HepG2 (cell line): ENCODE results near the gene TEX19. TPM values are rescaled to one million over a fixed set of nuclear protein-coding genes. Genes with fewer than 3 reads are reported as not detected.

Experiments
- GFI1 ChIP-seq: sonication (generic); formaldehyde crosslinking; IDR thresholded peaks from 2 replicates; pipeline ENCODE4 v1.5.0; 2020; ENCODE audit warnings: missing genetic modification reagents, mild to moderate bottlenecking, borderline replicate concordance
- HNF4A ChIP-seq: sonication (generic); formaldehyde crosslinking; IDR thresholded peaks from 2 replicates; pipeline ENCODE4 v1.4.0; 2020; ENCODE audit warnings: missing genetic modification reagents
- MIER3 ChIP-seq: IDR thresholded peaks from 2 replicates; pipeline ENCODE4 v1.6.1; 2016; ENCODE audit warnings: missing compliant biosample characterization, borderline replicate concordance
- NFKBIZ ChIP-seq: IDR thresholded peaks from 2 replicates; pipeline ENCODE4 v1.6.1; 2018; ENCODE audit warnings: missing genetic modification reagents, missing compliant biosample characterization
- NR2C2 ChIP-seq: sonication (generic); formaldehyde crosslinking; IDR thresholded peaks from 2 replicates; pipeline ENCODE4 v1.4.0; 2020; ENCODE audit warnings: missing genetic modification reagents, mild to moderate bottlenecking, moderate library complexity, borderline replicate concordance
- PHF21A ChIP-seq: sonication (generic); formaldehyde crosslinking; IDR thresholded peaks from 2 replicates; pipeline ENCODE4 v1.5.0; 2020; ENCODE audit warnings: mild to moderate bottlenecking, missing genetic modification reagents
- POLR2A ChIP-seq, 2 experiments: IDR thresholded peaks; 2 replicates each; pipeline ENCODE4 v1.6.1; 2011; ENCODE audit warnings: low read depth in 2 of 2, low read length in 2 of 2, mild to moderate bottlenecking in 1 of 2, moderate library complexity in 1 of 2; ENCODE audit not compliant: insufficient read depth in 1 of 2
- RAD21 ChIP-seq: fragments of 450-650 bp; formaldehyde crosslinking; IDR thresholded peaks from 2 replicates; pipeline ENCODE4 v1.5.0; 2020; ENCODE audit warnings: mild to moderate bottlenecking
- RXRB ChIP-seq: IDR thresholded peaks from 2 replicates; pipeline ENCODE4 v1.6.1; 2016; ENCODE audit warnings: borderline replicate concordance, missing genetic modification reagents, missing compliant biosample characterization
- SIX4 ChIP-seq: sonication (generic); formaldehyde crosslinking; IDR thresholded peaks from 2 replicates; pipeline ENCODE4 v1.4.0; 2020; ENCODE audit warnings: missing genetic modification reagents
- ZNF12 ChIP-seq: sonication (generic); formaldehyde crosslinking; IDR thresholded peaks from 2 replicates; pipeline ENCODE4 v1.5.0; 2020; ENCODE audit warnings: missing genetic modification reagents
- ZNF225 ChIP-seq: sonication (generic); formaldehyde crosslinking; IDR thresholded peaks from 2 replicates; pipeline ENCODE4 v1.4.0; 2020; ENCODE audit warnings: mild to moderate bottlenecking, missing genetic modification reagents
- ZNF775 ChIP-seq: sonication (generic); formaldehyde crosslinking; IDR thresholded peaks from 2 replicates; pipeline ENCODE4 v1.4.0; 2020; ENCODE audit warnings: missing genetic modification reagents, mild to moderate bottlenecking, moderate library complexity, borderline replicate concordance
- ZNF777 ChIP-seq: sonication (generic); formaldehyde crosslinking; IDR thresholded peaks from 2 replicates; pipeline ENCODE4 v1.4.0; 2020; ENCODE audit warnings: missing genetic modification reagents
- polyA plus RNA-seq, 8 experiments: library from polyadenylated mRNA; depleted of rRNA in 3 of 8; stranded (reverse) in 7 of 8; unstranded in 1 of 8; fragments of >200 nt; fragmentation: Illumina TruSeq in 4 of 8; extraction: Trizol in 4 of 8; gene quantifications; 2 replicates each; pipeline versions ENCODE4 v1.2.1 to v1.2.3, GENCODE V29; 2011 to 2016; ENCODE audit warnings: low read depth in 4 of 8, missing spikeins in 1 of 8, mixed read lengths in 1 of 8; ENCODE audit not compliant: insufficient read depth in 1 of 8
- total RNA-seq, 5 experiments: library from RNA; depleted of rRNA; stranded (reverse); fragments of >200 nt; fragmentation: Illumina TruSeq; extraction: Trizol; gene quantifications; 2 replicates each; pipeline ENCODE4 v1.2.3, GENCODE V29; 2016; ENCODE audit warnings: low read depth in 1 of 5
- TF ChIP-seq, protein P1 (sequence below): sonication (generic); formaldehyde crosslinking; IDR thresholded peaks from 2 replicates; pipeline ENCODE4 v1.4.0; 2020; ENCODE audit warnings: missing genetic modification reagents, borderline replicate concordance
- TF ChIP-seq, protein P2 (sequence below): sonication (generic); formaldehyde crosslinking; IDR thresholded peaks from 2 replicates; pipeline ENCODE4 v1.5.1; 2020; ENCODE audit warnings: mild to moderate bottlenecking, missing genetic modification reagents, moderate library complexity
- TF ChIP-seq, protein P3 (sequence below): sonication (generic); formaldehyde crosslinking; IDR thresholded peaks from 2 replicates; pipeline ENCODE4 v1.9.0; 2021; ENCODE audit warnings: missing genetic modification reagents, borderline replicate concordance
- TF ChIP-seq, protein P4 (sequence below): sonication (generic); formaldehyde crosslinking; IDR thresholded peaks from 2 replicates; pipeline ENCODE4 v1.5.1; 2020; ENCODE audit warnings: mild to moderate bottlenecking, moderate library complexity, missing genetic modification reagents

Gene TEX19
- total and polyA plus RNA-seq, 2 of the 13 experiments (the other 11 are each of a cell fraction or from before 2014, with no cell fraction given) = 1.3 to 6.0 TPM

DNA sequence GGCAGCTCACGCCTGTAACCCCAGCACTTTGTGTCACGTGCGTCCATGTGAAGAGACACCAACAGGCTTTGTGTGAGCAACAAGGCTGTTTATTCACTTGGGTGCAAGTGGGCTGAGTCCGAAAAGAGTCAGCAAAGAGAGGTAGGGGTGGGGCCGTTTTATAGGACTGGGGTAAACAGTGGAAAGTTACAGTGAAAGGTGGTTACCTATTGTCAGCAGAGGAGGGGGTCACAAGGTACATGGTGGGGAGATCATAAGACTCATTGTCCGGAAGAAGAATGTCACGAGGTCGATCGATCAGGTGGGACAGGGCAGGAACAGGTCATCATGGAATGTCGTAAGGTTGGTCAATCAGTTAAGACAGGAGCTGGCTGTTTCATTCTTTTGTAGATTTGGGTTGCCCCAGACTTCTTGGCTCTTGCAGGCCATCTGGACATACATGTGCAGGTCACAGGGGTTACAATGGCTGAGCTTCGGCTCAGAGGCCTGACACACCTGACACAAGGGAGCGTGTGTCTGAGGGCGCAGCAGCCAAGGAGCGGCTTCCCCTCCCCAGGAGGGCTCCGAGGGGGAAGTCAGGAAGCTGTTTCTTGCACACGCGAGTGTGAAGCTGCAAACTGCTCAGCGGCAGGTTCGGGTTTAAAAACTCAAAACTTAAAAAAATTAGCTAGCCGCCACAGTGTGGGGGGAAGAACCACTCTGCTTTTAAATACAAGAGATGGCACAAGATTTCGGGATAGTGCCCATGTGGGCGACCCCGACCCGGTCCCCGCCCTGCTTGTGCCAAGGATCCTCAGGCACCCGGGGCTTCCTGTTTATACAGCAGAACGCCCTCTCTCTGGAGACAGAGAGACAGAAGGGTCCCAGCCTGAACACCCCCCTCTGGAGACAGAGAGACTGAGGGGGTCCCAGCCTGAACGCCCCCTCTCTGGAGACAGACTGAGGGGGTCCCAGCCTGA, 12.4 kb upstream of the TEX19 start (continued):
- TF ChIP-seq, protein P1, sequence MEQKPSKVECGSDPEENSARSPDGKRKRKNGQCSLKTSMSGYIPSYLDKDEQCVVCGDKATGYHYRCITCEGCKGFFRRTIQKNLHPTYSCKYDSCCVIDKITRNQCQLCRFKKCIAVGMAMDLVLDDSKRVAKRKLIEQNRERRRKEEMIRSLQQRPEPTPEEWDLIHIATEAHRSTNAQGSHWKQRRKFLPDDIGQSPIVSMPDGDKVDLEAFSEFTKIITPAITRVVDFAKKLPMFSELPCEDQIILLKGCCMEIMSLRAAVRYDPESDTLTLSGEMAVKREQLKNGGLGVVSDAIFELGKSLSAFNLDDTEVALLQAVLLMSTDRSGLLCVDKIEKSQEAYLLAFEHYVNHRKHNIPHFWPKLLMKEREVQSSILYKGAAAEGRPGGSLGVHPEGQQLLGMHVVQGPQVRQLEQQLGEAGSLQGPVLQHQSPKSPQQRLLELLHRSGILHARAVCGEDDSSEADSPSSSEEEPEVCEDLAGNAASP (CRISPR knock-in tag) = peak; percentile 96
- TF ChIP-seq NFKBIZ (CRISPR knock-in tag) (peak; percentile 98), ZNF225 (peak; percentile 82; the same call in 1 of the 2 replicates), ZNF775 (no peak), RAD21 (peak; percentile 68), SIX4 (CRISPR knock-in tag) (peak; percentile 94), ZNF777 (peak; percentile 67), GFI1 (CRISPR knock-in tag) (peak; percentile 83; the same call in 1 of the 2 replicates), HNF4A (peak; percentile 90), MIER3 (CRISPR knock-in tag) (peak; percentile 100), RXRB (CRISPR knock-in tag) (peak; percentile 99), POLR2A (IDR thresholded peaks at IDR 0.05; ENCODE audit: insufficient read depth in 1 of 2, low read depth in 2 of 2, low read length in 2 of 2) (peak; percentile 52 to 78; a peak in 3 of 4 replicates), ZNF12 (CRISPR knock-in tag) (peak; percentile 87), NR2C2 (CRISPR knock-in tag) (peak; percentile 94), PHF21A (CRISPR knock-in tag) (peak; percentile 96)
- TF ChIP-seq, protein P2, sequence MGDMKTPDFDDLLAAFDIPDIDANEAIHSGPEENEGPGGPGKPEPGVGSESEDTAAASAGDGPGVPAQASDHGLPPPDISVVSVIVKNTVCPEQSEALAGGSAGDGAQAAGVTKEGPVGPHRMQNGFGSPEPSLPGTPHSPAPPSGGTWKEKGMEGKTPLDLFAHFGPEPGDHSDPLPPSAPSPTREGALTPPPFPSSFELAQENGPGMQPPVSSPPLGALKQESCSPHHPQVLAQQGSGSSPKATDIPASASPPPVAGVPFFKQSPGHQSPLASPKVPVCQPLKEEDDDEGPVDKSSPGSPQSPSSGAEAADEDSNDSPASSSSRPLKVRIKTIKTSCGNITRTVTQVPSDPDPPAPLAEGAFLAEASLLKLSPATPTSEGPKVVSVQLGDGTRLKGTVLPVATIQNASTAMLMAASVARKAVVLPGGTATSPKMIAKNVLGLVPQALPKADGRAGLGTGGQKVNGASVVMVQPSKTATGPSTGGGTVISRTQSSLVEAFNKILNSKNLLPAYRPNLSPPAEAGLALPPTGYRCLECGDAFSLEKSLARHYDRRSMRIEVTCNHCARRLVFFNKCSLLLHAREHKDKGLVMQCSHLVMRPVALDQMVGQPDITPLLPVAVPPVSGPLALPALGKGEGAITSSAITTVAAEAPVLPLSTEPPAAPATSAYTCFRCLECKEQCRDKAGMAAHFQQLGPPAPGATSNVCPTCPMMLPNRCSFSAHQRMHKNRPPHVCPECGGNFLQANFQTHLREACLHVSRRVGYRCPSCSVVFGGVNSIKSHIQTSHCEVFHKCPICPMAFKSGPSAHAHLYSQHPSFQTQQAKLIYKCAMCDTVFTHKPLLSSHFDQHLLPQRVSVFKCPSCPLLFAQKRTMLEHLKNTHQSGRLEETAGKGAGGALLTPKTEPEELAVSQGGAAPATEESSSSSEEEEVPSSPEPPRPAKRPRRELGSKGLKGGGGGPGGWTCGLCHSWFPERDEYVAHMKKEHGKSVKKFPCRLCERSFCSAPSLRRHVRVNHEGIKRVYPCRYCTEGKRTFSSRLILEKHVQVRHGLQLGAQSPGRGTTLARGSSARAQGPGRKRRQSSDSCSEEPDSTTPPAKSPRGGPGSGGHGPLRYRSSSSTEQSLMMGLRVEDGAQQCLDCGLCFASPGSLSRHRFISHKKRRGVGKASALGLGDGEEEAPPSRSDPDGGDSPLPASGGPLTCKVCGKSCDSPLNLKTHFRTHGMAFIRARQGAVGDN = peak; percentile 96
- TF ChIP-seq, protein P3, sequence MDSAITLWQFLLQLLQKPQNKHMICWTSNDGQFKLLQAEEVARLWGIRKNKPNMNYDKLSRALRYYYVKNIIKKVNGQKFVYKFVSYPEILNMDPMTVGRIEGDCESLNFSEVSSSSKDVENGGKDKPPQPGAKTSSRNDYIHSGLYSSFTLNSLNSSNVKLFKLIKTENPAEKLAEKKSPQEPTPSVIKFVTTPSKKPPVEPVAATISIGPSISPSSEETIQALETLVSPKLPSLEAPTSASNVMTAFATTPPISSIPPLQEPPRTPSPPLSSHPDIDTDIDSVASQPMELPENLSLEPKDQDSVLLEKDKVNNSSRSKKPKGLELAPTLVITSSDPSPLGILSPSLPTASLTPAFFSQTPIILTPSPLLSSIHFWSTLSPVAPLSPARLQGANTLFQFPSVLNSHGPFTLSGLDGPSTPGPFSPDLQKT (CRISPR knock-in tag) = no peak
- TF ChIP-seq, protein P4, sequence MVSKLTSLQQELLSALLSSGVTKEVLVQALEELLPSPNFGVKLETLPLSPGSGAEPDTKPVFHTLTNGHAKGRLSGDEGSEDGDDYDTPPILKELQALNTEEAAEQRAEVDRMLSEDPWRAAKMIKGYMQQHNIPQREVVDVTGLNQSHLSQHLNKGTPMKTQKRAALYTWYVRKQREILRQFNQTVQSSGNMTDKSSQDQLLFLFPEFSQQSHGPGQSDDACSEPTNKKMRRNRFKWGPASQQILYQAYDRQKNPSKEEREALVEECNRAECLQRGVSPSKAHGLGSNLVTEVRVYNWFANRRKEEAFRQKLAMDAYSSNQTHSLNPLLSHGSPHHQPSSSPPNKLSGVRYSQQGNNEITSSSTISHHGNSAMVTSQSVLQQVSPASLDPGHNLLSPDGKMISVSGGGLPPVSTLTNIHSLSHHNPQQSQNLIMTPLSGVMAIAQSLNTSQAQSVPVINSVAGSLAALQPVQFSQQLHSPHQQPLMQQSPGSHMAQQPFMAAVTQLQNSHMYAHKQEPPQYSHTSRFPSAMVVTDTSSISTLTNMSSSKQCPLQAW (CRISPR knock-in tag) = peak; percentile 96
